PC-3 (cell line): ENCODE measurements around the gene ASPN. TPM values are rescaled to one million over a fixed set of nuclear protein-coding genes. Genes with fewer than 3 reads are reported as not detected.

ENCODE experiments used
- ATAC-seq: fragments of 200-7000 bp; cut with Tn5 transposase; 2 replicates; pipeline ENCODE4 v1.9.1; 2020; ENCODE audit warnings: mild to moderate bottlenecking, moderate library complexity
- BruUV-seq: library from RNA; stranded (reverse); fragments of 400-500 nt; replicated peaks from 2 replicates; lab custom pipeline; 2021; lab: Mats Ljungman, UMichigan
- CTCF ChIA-PET: fragments of 300-600 bp; sonication (Branson Sonifier 250); formaldehyde crosslinking; loops from one replicate; lab custom pipeline; 2022; ENCODE audit warnings: antibody characterized with exemption; lab: Charles Lee
- POLR2A ChIA-PET: fragments of 300-600 bp; sonication (Branson Sonifier 250); formaldehyde crosslinking; loops from one replicate; lab custom pipeline; 2022; ENCODE audit warnings: antibody characterized with exemption; ENCODE audit not compliant: unreplicated experiment; lab: Charles Lee
- DNase-seq: peaks from one replicate; pipeline ENCODE4 v3.0.0-alpha.2; 2015
- H2AFZ ChIP-seq: fragments of 300-600 bp; sonication (generic); 2 replicates; pipeline ENCODE4 v1.6.0; 2016; ENCODE audit warnings: antibody characterized with exemption, low read length
- H3F3A ChIP-seq: fragments of 300-600 bp; sonication (generic); one replicate; pipeline ENCODE4 v1.6.0; 2017; ENCODE audit warnings: antibody characterized with exemption, low read length, control low read depth, mild to moderate bottlenecking; ENCODE audit not compliant: unreplicated experiment
- H3K27ac ChIP-seq: fragments of 300-600 bp; sonication (generic); 2 replicates; pipeline ENCODE4 v1.5.1; 2016; ENCODE audit warnings: mild to moderate bottlenecking, low read length
- H3K27me3 ChIP-seq: fragments of 300-600 bp; sonication (generic); 2 replicates; pipeline ENCODE4 v1.6.1; 2016; ENCODE audit warnings: low read length, mixed read lengths
- H3K36me3 ChIP-seq: fragments of 300-600 bp; sonication (generic); 2 replicates; pipeline ENCODE4 v1.6.1; 2016; ENCODE audit warnings: low read depth, mixed run types, low read length, mixed read lengths
- H3K4me1 ChIP-seq: fragments of 300-600 bp; sonication (generic); 2 replicates; pipeline ENCODE4 v1.5.1; 2016; ENCODE audit warnings: low read length; ENCODE audit not compliant: insufficient read depth
- H3K4me2 ChIP-seq: fragments of 300-600 bp; sonication (generic); 2 replicates; pipeline ENCODE4 v1.6.0; 2016; ENCODE audit warnings: low read length
- H3K4me3 ChIP-seq: fragments of 300-600 bp; sonication (generic); 2 replicates; pipeline ENCODE4 v1.5.1; 2016; ENCODE audit warnings: mild to moderate bottlenecking, low read length, mixed read lengths
- H3K79me2 ChIP-seq: fragments of 300-600 bp; sonication (generic); 2 replicates; pipeline ENCODE4 v1.6.1; 2017; ENCODE audit warnings: low read length, mixed read lengths
- H3K9ac ChIP-seq: fragments of 300-600 bp; sonication (generic); 2 replicates; pipeline ENCODE4 v1.6.0; 2016; ENCODE audit warnings: mild to moderate bottlenecking, low read length
- H3K9me2 ChIP-seq: fragments of 300-600 bp; sonication (generic); replicated peaks from 2 replicates; pipeline ENCODE4 v1.6.1; 2016; ENCODE audit warnings: mixed run types, low read length, mixed read lengths
- H3K9me3 ChIP-seq: fragments of 300-600 bp; sonication (generic); 2 replicates; pipeline ENCODE4 v1.6.1; 2016; ENCODE audit warnings: low read length, mixed read lengths
- H4K20me1 ChIP-seq: fragments of 300-600 bp; sonication (generic); 2 replicates; pipeline ENCODE4 v1.6.1; 2016; ENCODE audit warnings: low read length, mixed read lengths
- CTCF ChIP-seq: fragments of 300-600 bp; sonication (generic); conservative IDR thresholded peaks from 2 replicates; pipeline ENCODE4 v1.5.1; 2017; ENCODE audit warnings: antibody characterized with exemption, low read depth, mild to moderate bottlenecking, low read length
- EZH2 ChIP-seq: fragments of 300-600 bp; sonication (generic); IDR thresholded peaks from one replicate; pipeline ENCODE4 v1.6.1; 2017; ENCODE audit warnings: antibody characterized with exemption, mild to moderate bottlenecking, low read length; ENCODE audit not compliant: unreplicated experiment
- EZH2phosphoT487 ChIP-seq: fragments of 300-600 bp; sonication (generic); IDR thresholded peaks from 2 replicates; pipeline ENCODE4 v1.6.1; 2018; ENCODE audit warnings: mild to moderate bottlenecking, antibody characterized with exemption, low read length, borderline replicate concordance
- intact Hi-C: fragments of 100-400 bp; cut with micrococcal nuclease; formaldehyde crosslinking; loops from 2 replicates; pipeline ENCODE4 v1.9.0; 2023
- total RNA-seq: library from RNA; depleted of rRNA; stranded (reverse); fragments of >200 nt; gene quantifications from 2 replicates; pipeline ENCODE4 v1.2.3, GENCODE V29; 2014

The ASPN gene
- total RNA-seq, 1 experiment from 2014 or later = not detected

DNA sequence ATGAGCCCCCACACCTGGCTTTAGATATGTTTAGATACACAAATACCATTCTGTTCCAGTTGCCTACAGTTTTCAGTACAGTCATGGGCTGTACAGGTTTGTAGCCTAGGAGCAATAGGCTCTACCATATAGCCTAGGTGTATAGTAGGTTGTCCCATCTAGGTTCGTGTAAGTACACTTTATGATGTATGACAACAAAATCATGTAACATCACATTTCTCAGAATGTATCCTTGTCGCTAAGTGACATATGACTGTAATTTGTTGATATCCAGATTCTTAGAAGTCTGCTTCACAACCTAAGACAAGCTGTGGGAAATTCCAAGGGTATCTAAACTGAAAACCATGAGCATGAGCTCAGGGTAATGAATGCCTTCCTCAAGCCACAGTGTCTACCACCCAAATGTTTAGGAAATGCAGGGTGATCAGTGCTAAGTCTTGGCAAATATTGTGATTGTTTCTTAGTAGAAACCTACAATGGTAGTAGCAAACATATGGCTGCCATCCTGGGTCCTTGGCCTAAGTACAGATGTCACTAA is 45.1 kb upstream of the ASPN start:
- Histone ChIP-seq H3K27ac (no peak overlapping the region), H4K20me1 (no peaks in the 10 kb centered on the region), H3F3A (no peaks in the 10 kb centered on the region), H3K27me3 (no peaks in the 10 kb centered on the region), H3K36me3 (no peaks in the 10 kb centered on the region), H3K4me3 (no peak overlapping the region), H3K9ac (no peak overlapping the region), H2AFZ (no peak overlapping the region), H3K9me3 (no peaks in the 10 kb centered on the region), H3K79me2 (no peaks in the 10 kb centered on the region), H3K9me2 (no peaks in the 10 kb centered on the region), H3K4me2 (no peak overlapping the region), H3K4me1 (no peaks in the 10 kb centered on the region)
- ChIA-PET CTCF (no interaction called here), POLR2A (no interaction called here)
- DNase-seq (no peak), ATAC-seq (no peak)
- intact Hi-C loops = no loop called here
- BruUV-seq = no TSS peak
- TF ChIP-seq EZH2phosphoT487 (no peak), CTCF (no peak), EZH2 (no peak)

DNA sequence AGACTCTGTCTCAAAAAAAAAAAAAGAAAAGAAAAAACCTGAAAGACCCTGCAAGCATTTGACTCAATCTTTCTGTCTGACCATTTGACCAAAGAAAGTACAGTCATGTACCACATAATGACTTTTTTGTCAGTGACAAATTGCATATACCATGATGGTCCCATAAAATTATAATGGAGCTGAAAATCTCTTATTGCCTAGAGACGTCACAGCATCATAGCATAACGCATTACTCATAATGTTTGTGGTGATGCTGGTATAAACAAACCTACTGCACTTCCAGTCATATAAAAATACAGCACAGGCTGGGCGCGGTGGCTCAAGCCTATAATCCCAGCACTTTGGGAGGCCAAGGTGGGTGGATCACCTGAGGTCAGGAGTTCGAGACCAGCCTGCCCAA is 43.0 kb upstream of the ASPN start:
- Histone ChIP-seq H3K9me2 (no peaks in the 10 kb centered on the region), H3K4me3 (no peak overlapping the region), H3F3A (no peaks in the 10 kb centered on the region), H3K27me3 (no peaks in the 10 kb centered on the region), H3K79me2 (no peaks in the 10 kb centered on the region), H3K36me3 (no peaks in the 10 kb centered on the region), H3K9ac (no peak overlapping the region), H3K4me2 (no peak overlapping the region), H3K27ac (no peak overlapping the region), H3K4me1 (no peaks in the 10 kb centered on the region), H3K9me3 (no peaks in the 10 kb centered on the region), H4K20me1 (no peaks in the 10 kb centered on the region), H2AFZ (no peak overlapping the region)
- intact Hi-C loops = no loop called here
- ATAC-seq = no peak
- BruUV-seq = no TSS peak
- TF ChIP-seq EZH2 = no peak
- CTCF ChIA-PET = no interaction called here
- peak; percentile 11 for DNase-seq
- POLR2A ChIA-PET = no interaction called here

- CTCF ChIA-PET = no interaction called here
- H2AFZ ChIP-seq = no peak overlapping the region
- H3K9me3 ChIP-seq = no peaks in the 10 kb centered on the region
- intact Hi-C loops = no loop called here
- BruUV-seq = no TSS peak
- no peak overlapping the region for H3K4me3 ChIP-seq
- H3K9me2 ChIP-seq = no peaks in the 10 kb centered on the region
- H3K4me2 ChIP-seq = no peak overlapping the region
- no peaks in the 10 kb centered on the region for H3K36me3 ChIP-seq
- no peaks in the 10 kb centered on the region for H3K27me3 ChIP-seq
- H3F3A ChIP-seq = no peaks in the 10 kb centered on the region
- H3K79me2 ChIP-seq = no peaks in the 10 kb centered on the region
- H3K27ac ChIP-seq = no peak overlapping the region
- H4K20me1 ChIP-seq = no peaks in the 10 kb centered on the region
- POLR2A ChIA-PET = no interaction called here
- no peaks in the 10 kb centered on the region for H3K4me1 ChIP-seq
- no peak for TF ChIP-seq EZH2phosphoT487
- TF ChIP-seq EZH2 = no peak
- TF ChIP-seq CTCF = no peak
- DNase-seq (no peak), ATAC-seq (no peak)
- H3K9ac ChIP-seq = no peak overlapping the region
Measured at GRCh38 chr9:92524881-92525280, 42.6 kb upstream of the ASPN start.
